Measurements from ENCODE around the gene CNTN3.

DNA sequence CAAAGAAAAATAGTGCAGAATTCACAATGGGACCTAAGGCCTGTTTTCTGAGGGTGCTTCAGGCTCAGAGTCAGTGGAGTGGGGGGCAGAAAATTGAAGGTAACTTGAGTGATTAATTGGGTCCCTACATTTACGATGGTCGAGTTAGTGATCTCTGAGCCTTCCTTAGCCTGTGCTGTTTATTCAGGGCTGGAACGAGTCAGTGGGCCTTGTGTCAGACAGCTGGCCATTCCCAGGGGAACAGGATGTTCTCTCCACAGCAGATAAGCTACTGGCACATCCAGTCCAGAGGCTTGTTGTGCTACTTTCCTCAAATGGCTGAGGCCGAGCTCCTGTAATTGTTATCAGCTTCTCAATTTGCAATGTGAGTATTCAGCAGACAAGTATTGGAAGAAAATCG, 29.2 kb upstream of the CNTN3 start:
- TF ChIP-seq CTCF (IDR thresholded peaks at IDR 0.05) (no peak), EP300 (IDR thresholded peaks at IDR 0.05) (peak in 2 of 4 donors; percentile 51 to 70)
